ENCODE data around the gene ZNF805. TPM values are rescaled to one million over a fixed set of nuclear protein-coding genes. Genes with fewer than 3 reads are reported as not detected.

The ZNF805 gene
- total and polyA plus RNA-seq, 2 donors (not counting 3 experiments of a cell fraction or from before 2014, with no cell fraction given), result 1.6 to 8.6 TPM

DNA sequence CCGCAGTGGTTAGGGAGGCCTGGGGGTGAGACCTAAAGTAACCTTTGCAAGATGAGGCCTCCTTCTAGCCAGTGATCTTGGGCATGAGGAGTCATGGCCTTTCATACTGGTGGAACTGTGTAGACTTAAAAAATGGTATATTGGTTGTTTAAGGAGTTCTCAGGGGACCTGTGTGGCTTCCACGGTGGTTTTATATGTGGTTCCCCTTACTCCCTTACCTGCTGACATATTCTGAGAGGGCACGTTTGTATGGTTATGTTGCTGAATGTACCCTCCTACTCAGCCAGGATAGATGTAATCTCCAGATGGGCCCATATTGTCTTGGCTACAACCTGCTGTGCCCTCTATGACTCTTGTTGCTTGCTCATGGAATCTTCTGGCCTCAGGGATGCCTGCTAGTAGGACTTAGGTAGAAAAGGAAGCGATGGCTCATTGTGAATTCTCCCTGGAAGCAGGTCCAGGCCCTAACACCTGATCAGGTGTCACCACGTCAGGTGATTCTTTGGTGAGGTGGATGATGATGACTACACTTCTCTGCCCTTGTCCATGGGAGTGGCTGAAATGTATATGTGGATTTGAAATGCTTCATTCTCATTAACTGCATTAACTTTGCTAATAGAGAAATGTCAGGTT, 41.7 kb downstream of the ZNF805 start:
- H3K4me2 ChIP-seq (ENCODE audit: insufficient read depth, low read length), result peak overlapping the region; percentile 9
- TF ChIP-seq, protein P1, sequence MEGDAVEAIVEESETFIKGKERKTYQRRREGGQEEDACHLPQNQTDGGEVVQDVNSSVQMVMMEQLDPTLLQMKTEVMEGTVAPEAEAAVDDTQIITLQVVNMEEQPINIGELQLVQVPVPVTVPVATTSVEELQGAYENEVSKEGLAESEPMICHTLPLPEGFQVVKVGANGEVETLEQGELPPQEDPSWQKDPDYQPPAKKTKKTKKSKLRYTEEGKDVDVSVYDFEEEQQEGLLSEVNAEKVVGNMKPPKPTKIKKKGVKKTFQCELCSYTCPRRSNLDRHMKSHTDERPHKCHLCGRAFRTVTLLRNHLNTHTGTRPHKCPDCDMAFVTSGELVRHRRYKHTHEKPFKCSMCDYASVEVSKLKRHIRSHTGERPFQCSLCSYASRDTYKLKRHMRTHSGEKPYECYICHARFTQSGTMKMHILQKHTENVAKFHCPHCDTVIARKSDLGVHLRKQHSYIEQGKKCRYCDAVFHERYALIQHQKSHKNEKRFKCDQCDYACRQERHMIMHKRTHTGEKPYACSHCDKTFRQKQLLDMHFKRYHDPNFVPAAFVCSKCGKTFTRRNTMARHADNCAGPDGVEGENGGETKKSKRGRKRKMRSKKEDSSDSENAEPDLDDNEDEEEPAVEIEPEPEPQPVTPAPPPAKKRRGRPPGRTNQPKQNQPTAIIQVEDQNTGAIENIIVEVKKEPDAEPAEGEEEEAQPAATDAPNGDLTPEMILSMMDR (IDR thresholded peaks at IDR 0.05; ENCODE audit: extremely low read depth in 1 of 2, insufficient read depth in 1 of 2, low read depth in 1 of 2, low read length in 2 of 2), result no peak
- no peak for TF ChIP-seq MYC (IDR thresholded peaks at IDR 0.05; ENCODE audit: low read depth, low read length)
- no peak for TF ChIP-seq FOS (IDR thresholded peaks at IDR 0.05; ENCODE audit: borderline replicate concordance, insufficient read depth, low read length)
- TF ChIP-seq JUN (IDR thresholded peaks at IDR 0.05; ENCODE audit: borderline replicate concordance, insufficient read depth, insufficient read length, low read depth), result no peak
- TF ChIP-seq, protein P2, sequence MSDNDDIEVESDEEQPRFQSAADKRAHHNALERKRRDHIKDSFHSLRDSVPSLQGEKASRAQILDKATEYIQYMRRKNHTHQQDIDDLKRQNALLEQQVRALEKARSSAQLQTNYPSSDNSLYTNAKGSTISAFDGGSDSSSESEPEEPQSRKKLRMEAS (IDR thresholded peaks at IDR 0.05; ENCODE audit: insufficient read depth, insufficient read length), result no peak
- TF ChIP-seq POLR2A (IDR thresholded peaks at IDR 0.05; ENCODE audit: low read depth, low read length), result no peak
- no peak for TF ChIP-seq GATA2 (IDR thresholded peaks at IDR 0.05; ENCODE audit: insufficient read depth, insufficient read length, low read depth, low read length)
- TF ChIP-seq EZH2 (IDR thresholded peaks at IDR 0.05; ENCODE audit: borderline replicate concordance, low read depth, low read length, severe bottlenecking), result no peak
- no peak for TF ChIP-seq POLR2AphosphoS5 (IDR thresholded peaks at IDR 0.05; ENCODE audit: insufficient read depth, low read depth, low read length)
- no peak for FAIRE-seq
- intact Hi-C loops (cut with micrococcal nuclease) (loop anchor here (5.0 kb wide), 1 partner anchor 40 kb away; the partner anchor contains the start of gene ZNF543), dilution Hi-C loops (cut with MboI; ENCODE audit: extremely low pct_ligation_motif_present, low sequenced_read_pairs) (no loop called here)
- no peaks in the 10 kb centered on the region for H3K27me3 ChIP-seq (ENCODE audit: control insufficient read depth in 2 of 2, insufficient read depth in 2 of 2, low read length in 2 of 2)
- peaks cover 14 to 23% of the 10 kb centered on the region in 2 experiments for H3K36me3 ChIP-seq (ENCODE audit: control insufficient read depth in 2 of 2, extremely low read depth in 1 of 2, insufficient read depth in 2 of 2, low read length in 2 of 2)
- peaks cover 20% of the 10 kb centered on the region for H3K4me1 ChIP-seq (ENCODE audit: control insufficient read depth, extremely low read depth, insufficient read depth, low read length)
- DNase-seq (ENCODE audit: low read depth, low spot score), result no peak
- H3K79me2 ChIP-seq (ENCODE audit: control insufficient read depth, insufficient read depth, low read length), result peaks cover 63% of the 10 kb centered on the region
- ChIA-PET CTCF (no interaction called here), POLR2A (no interaction called here)
- H3K27ac ChIP-seq (ENCODE audit: insufficient read depth, low read depth, low read length), result no peak overlapping the region
- H4K20me1 ChIP-seq (replicated peaks; ENCODE audit: control insufficient read depth, extremely low read depth, insufficient read depth, low read length), result peaks cover 2% of the 10 kb centered on the region
- H3K9me3 ChIP-seq (replicated peaks; ENCODE audit: control insufficient read depth, insufficient read depth, low read length), result no peaks in the 10 kb centered on the region
- no peak overlapping the region for H3K4me3 ChIP-seq (replicated peaks in 1 of 3; ENCODE audit: insufficient read depth in 1 of 3, low read depth in 1 of 3, low read length in 3 of 3)
- no TSS peak for BruUV-seq (replicated peaks)
- H3K9me1 ChIP-seq (replicated peaks; ENCODE audit: control insufficient read depth, extremely low read depth, insufficient read depth, low read length), result no peaks in the 10 kb centered on the region
- no peak overlapping the region for H3K9ac ChIP-seq (replicated peaks; ENCODE audit: extremely low read depth, insufficient read depth, low read length)
- H2AFZ ChIP-seq (ENCODE audit: low read depth, low read length), result no peak overlapping the region

Data from endothelial cell of umbilical vein (primary cell).